Fibroblast of the aortic adventitia (primary cell): ENCODE results near the gene FMR1NB. TPM values are rescaled to one million over a fixed set of nuclear protein-coding genes. Genes with fewer than 3 reads are reported as not detected.

Experiments
- DNase-seq: peaks from one replicate; pipeline ENCODE4 v3.0.0-alpha.2; 2010; ENCODE audit warnings: low read depth
- H3K4me3 ChIP-seq: 2 replicates; pipeline ENCODE4 v1.5.1; 2011; ENCODE audit warnings: low read depth, mild to moderate bottlenecking, control low read depth, low read length, moderate library complexity
- CTCF ChIP-seq: IDR thresholded peaks from 2 replicates; pipeline ENCODE4 v1.5.1; 2011; ENCODE audit warnings: mild to moderate bottlenecking, low read length, control low read depth, inconsistent platforms; ENCODE audit not compliant: insufficient read depth
- small RNA-seq: library from RNA; depleted of rRNA; stranded (forward); fragments of <200 nt; gene quantifications from one replicate; pipeline ENCODE3, GENCODE V24; 2012
- total RNA-seq: library from RNA; depleted of rRNA; stranded (reverse); fragments of >200 nt; gene quantifications from 2 replicates; pipeline ENCODE4 v1.2.3, GENCODE V29; 2012; ENCODE audit warnings: low replicate concordance

The FMR1NB gene
- total RNA-seq, 1 donor = not detected

- DNase-seq = no peak
- H3K4me3 ChIP-seq = no peak overlapping the region
- no peak for TF ChIP-seq CTCF
Observed at GRCh38 chrX:148051973-148052372, 70.8 kb downstream of the FMR1NB start.

GRCh38 chrX:148067285-148067684, 86.1 kb downstream of the FMR1NB start:
- no peak for DNase-seq
- H3K4me3 ChIP-seq = no peak overlapping the region
- TF ChIP-seq CTCF = no peak

GRCh38 chrX:148069759-148070503, 88.8 kb downstream of the FMR1NB start:
- no peak for DNase-seq
- TF ChIP-seq CTCF = no peak
- no peak overlapping the region for H3K4me3 ChIP-seq

GRCh38 chrX:148070504-148070877, 89.4 kb downstream of the FMR1NB start:
- no peak for DNase-seq
- H3K4me3 ChIP-seq = no peak overlapping the region
- TF ChIP-seq CTCF = no peak

Small RNA genes within 50 kb of the gene (small RNA-seq; reads per million reads assigned to genes)
- gene RNA5SP524 = not detected

Other genes with a start within 250 kb of the FMR1NB start
- 32.1 and 49.6 TPM in 2 replicates for gene FMR1, start 69.4 kb upstream of the FMR1NB start, total RNA-seq